NCI-H748 (cell line): ENCODE measurements around the gene LSMEM2.
"Not testable (repeated sequence)": the region's sequence is repeated elsewhere in the genome, so short reads cannot be mapped to it uniquely, and the experiment has no call there.

Source experiments
- DNase-seq: peaks from one replicate; lab custom pipeline; 2025; ENCODE audit not compliant: unreplicated experiment; lab: John Stamatoyannopoulos, UW

The LSMEM2 gene

GRCh38 chr3:50264383-50264963, 14.4 kb upstream of the LSMEM2 start:
- no peak for DNase-seq

- DNase-seq = no peak
Observed at GRCh38 chr3:50264964-50265485, 13.9 kb upstream of the LSMEM2 start.

- DNase-seq = no peak
Observed at GRCh38 chr3:50265571-50265970, 13.3 kb upstream of the LSMEM2 start.

- DNase-seq = no peak
Observed at GRCh38 chr3:50266017-50266416, 12.9 kb upstream of the LSMEM2 start.

GRCh38 chr3:50266836-50267235, 12.1 kb upstream of the LSMEM2 start:
- DNase-seq = no peak

GRCh38 chr3:50267280-50267913, 11.5 kb upstream of the LSMEM2 start:
- DNase-seq = no peak

GRCh38 chr3:50268276-50268675, 10.6 kb upstream of the LSMEM2 start:
- no peak for DNase-seq

GRCh38 chr3:50268703-50269451, 10.0 kb upstream of the LSMEM2 start, which contains the start of gene SEMA3B:
TSS of gene SEMA3B (plus strand) at chr3:50269147. CDS start at chr3:50269241, 94 bp downstream.
- peak; percentile 11 for DNase-seq

GRCh38 chr3:50269460-50269859, 9.4 kb upstream of the LSMEM2 start:
- DNase-seq = no peak

- no peak for DNase-seq
Observed at GRCh38 chr3:50269977-50270413, 8.9 kb upstream of the LSMEM2 start.

- DNase-seq = no peak
Observed at GRCh38 chr3:50270422-50271224, 8.3 kb upstream of the LSMEM2 start.

- DNase-seq = no peak
Observed at GRCh38 chr3:50271314-50271936, 7.5 kb upstream of the LSMEM2 start.

GRCh38 chr3:50272538-50272910, 6.4 kb upstream of the LSMEM2 start:
- DNase-seq = not testable (repeated sequence)

GRCh38 chr3:50272911-50273688, 5.8 kb upstream of the LSMEM2 start:
- DNase-seq = peak; percentile 73

GRCh38 chr3:50273689-50274065, 5.2 kb upstream of the LSMEM2 start:
- DNase-seq = no peak

- DNase-seq = peak; percentile 69
Observed at GRCh38 chr3:50274371-50275104, 4.3 kb upstream of the LSMEM2 start.

GRCh38 chr3:50275141-50275995, 3.5 kb upstream of the LSMEM2 start:
- DNase-seq = no peak

- DNase-seq = no peak
Observed at GRCh38 chr3:50275996-50276761, 2.7 kb upstream of the LSMEM2 start.
